Measurements from ENCODE around the gene RNU4-1. TPM values are rescaled to one million over a fixed set of nuclear protein-coding genes. Genes with fewer than 3 reads are reported as not detected.

The RNU4-1 gene
- polyA plus RNA-seq, 3 donors: not detected

GRCh38 chr12:120290609-120291305 lies 2.3 kb downstream of the RNU4-1 start:
- Mint-ChIP-seq H3K27ac (no peak overlapping the region), H3K36me3 (no peaks in the 10 kb centered on the region), H3K9me3 (no peaks in the 10 kb centered on the region), H3K4me1 (no peaks in the 10 kb centered on the region), H3K27me3 (ENCODE audit: low read depth in 3 of 3) (peaks cover 4 to 10% (median 6%) of the 10 kb centered on the region in 3 donors), H3K4me3 (no peak overlapping the region)
- peak overlapping the region; percentile 6 to 67 (median 24) for H3K4me3 ChIP-seq (replicated peaks in 1 of 3; ENCODE audit: low read depth in 2 of 3, low read length in 3 of 3)
- peak overlapping the region; percentile 72 for H3K4me2 ChIP-seq (replicated peaks; ENCODE audit: extremely low read depth, low read length, poor library complexity, severe bottlenecking)
- peak overlapping the region; percentile 83 to 100 for H3K27ac ChIP-seq (ENCODE audit: low read depth in 1 of 2, low read length in 2 of 2)
- no peaks in the 10 kb centered on the region for H4K20me1 ChIP-seq (ENCODE audit: insufficient read depth, low read length)
- 31% methylated on average over 19 of the region's 22 CpGs for WGBS (ENCODE audit: insufficient coverage)
- H3K9ac ChIP-seq (ENCODE audit: insufficient read depth, low read length, poor library complexity, severe bottlenecking): peak overlapping the region; percentile 38
- no peak for TF ChIP-seq CTCF (IDR thresholded peaks at IDR 0.05)
- H3K9me3 ChIP-seq (replicated peaks in 1 of 2; ENCODE audit: control insufficient read depth in 1 of 2, insufficient read depth in 1 of 2, low read length in 2 of 2): no peaks in the 10 kb centered on the region
- intact Hi-C loops (cut with micrococcal nuclease): no loop called here
- peaks cover 27 to 38% of the 10 kb centered on the region in 2 donors for H3K4me1 ChIP-seq (ENCODE audit: control insufficient read depth in 1 of 2, insufficient read depth in 2 of 2, low read length in 2 of 2)
- no peaks in the 10 kb centered on the region for H3K79me2 ChIP-seq (ENCODE audit: insufficient read depth, low read length)
- no peaks in the 10 kb centered on the region for H3K36me3 ChIP-seq (replicated peaks in 1 of 2; ENCODE audit: control insufficient read depth in 1 of 2, insufficient read depth in 2 of 2, low read length in 2 of 2)
- no peak overlapping the region for H2AFZ ChIP-seq (ENCODE audit: insufficient read depth, low read depth, low read length, poor library complexity, severe bottlenecking)
- no peaks in the 10 kb centered on the region for H3K27me3 ChIP-seq (ENCODE audit: control insufficient read depth in 2 of 2, insufficient read depth in 2 of 2, low read length in 2 of 2)
- DNase-seq: peak; percentile 19 to 69 (median 30)

- intact Hi-C loops (cut with micrococcal nuclease): no loop called here
- Mint-ChIP-seq H3K36me3 (no peaks in the 10 kb centered on the region), H3K4me3 (no peak overlapping the region), H3K27me3 (ENCODE audit: low read depth in 3 of 3) (peaks cover 7 to 15% (median 12%) of the 10 kb centered on the region in 3 donors), H3K9me3 (peaks cover 0 to 1% (median 0%) of the 10 kb centered on the region in 7 donors), H3K4me1 (no peaks in the 10 kb centered on the region), H3K27ac (no peak overlapping the region)
- Histone ChIP-seq H3K27ac (ENCODE audit: low read depth in 1 of 2, low read length in 2 of 2) (no peak overlapping the region), H3K9ac (ENCODE audit: insufficient read depth, low read length, poor library complexity, severe bottlenecking) (no peak overlapping the region), H2AFZ (ENCODE audit: insufficient read depth, low read depth, low read length, poor library complexity, severe bottlenecking) (no peak overlapping the region), H3K9me3 (replicated peaks in 1 of 2; ENCODE audit: control insufficient read depth in 1 of 2, insufficient read depth in 1 of 2, low read length in 2 of 2) (no peaks in the 10 kb centered on the region), H3K79me2 (ENCODE audit: insufficient read depth, low read length) (no peaks in the 10 kb centered on the region), H3K36me3 (replicated peaks in 1 of 2; ENCODE audit: control insufficient read depth in 1 of 2, insufficient read depth in 2 of 2, low read length in 2 of 2) (no peaks in the 10 kb centered on the region), H3K4me1 (ENCODE audit: control insufficient read depth in 1 of 2, insufficient read depth in 2 of 2, low read length in 2 of 2) (peaks cover 22 to 27% of the 10 kb centered on the region in 2 donors), H3K4me2 (replicated peaks; ENCODE audit: extremely low read depth, low read length, poor library complexity, severe bottlenecking) (no peak overlapping the region), H3K4me3 (replicated peaks in 1 of 3; ENCODE audit: low read depth in 2 of 3, low read length in 3 of 3) (no peak overlapping the region), H4K20me1 (ENCODE audit: insufficient read depth, low read length) (no peaks in the 10 kb centered on the region), H3K27me3 (ENCODE audit: control insufficient read depth in 2 of 2, insufficient read depth in 2 of 2, low read length in 2 of 2) (no peaks in the 10 kb centered on the region)
- no peak for TF ChIP-seq CTCF (IDR thresholded peaks at IDR 0.05)
- 89% methylated on average over 6 of the region's 12 CpGs for WGBS (ENCODE audit: insufficient coverage)
- no peak for DNase-seq
Observed at GRCh38 chr12:120287491-120287890, 5.5 kb downstream of the RNU4-1 start.

Measured in CD14-positive monocyte (primary cell).